K562 (cell line): ENCODE measurements around the gene NEK1. TPM values are rescaled to one million over a fixed set of nuclear protein-coding genes. Genes with fewer than 3 reads are reported as not detected.
A peak's percentile ranks its signal among the peaks of the same experiment; 100 is the strongest.

Experiments
- ARID1B ChIP-seq: fragments of 450-650 bp; IDR thresholded peaks from 2 replicates; pipeline ENCODE4 v1.6.1; 2016; ENCODE audit warnings: antibody characterized with exemption, mild to moderate bottlenecking, inconsistent platforms
- ATF1 ChIP-seq, 2 experiments: fragments of 450-650 bp in 1 of 2; IDR thresholded peaks; 2 replicates each; pipeline ENCODE4 v1.6.1; 2016; ENCODE audit warnings: missing compliant biosample characterization in 1 of 2, missing genetic modification characterization in 1 of 2
- BRF1 ChIP-seq: IDR thresholded peaks from 3 replicates; pipeline ENCODE4 v1.6.1; 2011; ENCODE audit warnings: borderline replicate concordance, mild to moderate bottlenecking; ENCODE audit not compliant: insufficient read length; ENCODE audit errors: extremely low read depth
- CBX3 ChIP-seq, 2 experiments: IDR thresholded peaks; 1 replicate in 1 of 2; 2 replicates in 1 of 2; pipeline ENCODE4 v1.6.1; 2012; ENCODE audit warnings: inconsistent platforms in 2 of 2, low read length in 2 of 2, borderline replicate concordance in 1 of 2, control low read depth in 1 of 2
- CHD4 ChIP-seq: fragments of 200-600 bp; sonication (generic); IDR thresholded peaks from 3 replicates; pipeline ENCODE4 v1.6.1; 2012; ENCODE audit warnings: low read depth, mild to moderate bottlenecking, mixed read lengths, low read length, inconsistent platforms; ENCODE audit not compliant: insufficient read depth, insufficient replicate concordance, poor library complexity, severe bottlenecking
- HDAC1 ChIP-seq, 2 experiments: fragments of 450-650 bp; IDR thresholded peaks; 2 replicates each; pipeline ENCODE4 v1.6.1; 2016 to 2017; ENCODE audit warnings: inconsistent platforms in 1 of 2, mild to moderate bottlenecking in 1 of 2, moderate library complexity in 1 of 2
- NELFE ChIP-seq: IDR thresholded peaks from 2 replicates; pipeline ENCODE4 v1.6.1; 2011; ENCODE audit warnings: mild to moderate bottlenecking; ENCODE audit not compliant: insufficient read depth, insufficient read length
- NR1H2 ChIP-seq: sonication (generic); formaldehyde crosslinking; IDR thresholded peaks from 2 replicates; pipeline ENCODE4 v1.4.0; 2020; ENCODE audit warnings: mild to moderate bottlenecking, missing genetic modification reagents
- NR2C2 ChIP-seq, 2 experiments: fragments of 200-800 bp in 1 of 2; sonication (Bioruptor generic) in 1 of 2; sonication (generic) in 1 of 2; formaldehyde crosslinking in 1 of 2; IDR thresholded peaks; 2 replicates each; pipeline versions ENCODE4 v1.6.1 to v1.8.0; 2016 to 2022; ENCODE audit warnings: mild to moderate bottlenecking in 1 of 2, missing compliant biosample characterization in 1 of 2, missing genetic modification characterization in 1 of 2, missing genetic modification reagents in 1 of 2
- POLR3G ChIP-seq: IDR thresholded peaks from 2 replicates; pipeline ENCODE4 v1.6.1; 2011; ENCODE audit not compliant: insufficient read length, insufficient replicate concordance; ENCODE audit errors: extremely low read depth
- RBM15 ChIP-seq: fragments of 200-400 bp; formaldehyde crosslinking; IDR thresholded peaks from 2 replicates; pipeline ENCODE4 v1.6.1; 2018; ENCODE audit warnings: mild to moderate bottlenecking, low read length, moderate library complexity; ENCODE audit not compliant: insufficient read depth
- SNRNP70 ChIP-seq: fragments of 200-400 bp; formaldehyde crosslinking; optimal IDR thresholded peaks from 2 replicates; pipeline ENCODE3; 2017; ENCODE audit warnings: low read depth, low read length
- XRCC4 ChIP-seq: IDR thresholded peaks from one replicate; pipeline ENCODE4 v1.6.1; 2011; ENCODE audit not compliant: insufficient read depth, insufficient read length; ENCODE audit errors: extremely low read depth
- ZFP30 ChIP-seq: fragments of 250-450 bp; sonication (Bioruptor Pico); IDR thresholded peaks from 2 replicates; pipeline ENCODE4 v1.8.0; 2022; ENCODE audit warnings: moderate library complexity, mild to moderate bottlenecking, inconsistent platforms, borderline replicate concordance
- ZNF212 ChIP-seq: fragments of 450-650 bp; formaldehyde crosslinking; IDR thresholded peaks from 2 replicates; pipeline ENCODE4 v1.4.0; 2020; ENCODE audit warnings: mild to moderate bottlenecking
- ZNF318 ChIP-seq, 2 experiments: fragments of 450-650 bp; IDR thresholded peaks; 2 replicates each; pipeline ENCODE4 v1.6.1; 2016; ENCODE audit warnings: mild to moderate bottlenecking in 2 of 2, borderline replicate concordance in 1 of 2, low read depth in 1 of 2, moderate library complexity in 1 of 2
- ZNF384 ChIP-seq: IDR thresholded peaks from 2 replicates; pipeline ENCODE4 v1.6.1; 2012; ENCODE audit warnings: low read depth, low read length, improper control_type of control experiment
- ZNF445 ChIP-seq: fragments of 250-450 bp; sonication (Bioruptor Pico); IDR thresholded peaks from 2 replicates; pipeline ENCODE4 v1.4.0; 2020; ENCODE audit warnings: low read depth, mild to moderate bottlenecking, moderate library complexity
- polyA plus RNA-seq, 8 experiments: library from polyadenylated mRNA; depleted of rRNA in 4 of 8; stranded (reverse) in 5 of 8; unstranded in 3 of 8; fragments of >200 nt; fragmentation: Nextera tagmentation in 2 of 8; fragmentation: Illumina TruSeq in 1 of 8; extraction: Ambion mirVana in 2 of 8; extraction: Trizol in 1 of 8; gene quantifications; 2 replicates each; pipeline versions ENCODE4 v1.2.1 to v1.2.3, GENCODE V29; 2011 to 2014; ENCODE audit warnings: inconsistent platforms in 1 of 8, missing spikeins in 1 of 8
- total RNA-seq, 7 experiments: library from RNA; depleted of rRNA in 6 of 7; stranded (reverse); fragments of >200 nt in 6 of 7; fragmentation: Illumina TruSeq in 2 of 7; extraction: Trizol in 2 of 7; gene quantifications; 2 replicates each; pipeline versions ENCODE4 v1.2.1 to v1.2.3, GENCODE V29; 2011 to 2021; ENCODE audit warnings: low replicate concordance in 1 of 7

NEK1 gene
- total and polyA plus RNA-seq, 9 of the 15 experiments (the other 6 are each of a cell fraction or from before 2014, with no cell fraction given), result 6.2 to 15.7 (median 10.3) TPM

DNA sequence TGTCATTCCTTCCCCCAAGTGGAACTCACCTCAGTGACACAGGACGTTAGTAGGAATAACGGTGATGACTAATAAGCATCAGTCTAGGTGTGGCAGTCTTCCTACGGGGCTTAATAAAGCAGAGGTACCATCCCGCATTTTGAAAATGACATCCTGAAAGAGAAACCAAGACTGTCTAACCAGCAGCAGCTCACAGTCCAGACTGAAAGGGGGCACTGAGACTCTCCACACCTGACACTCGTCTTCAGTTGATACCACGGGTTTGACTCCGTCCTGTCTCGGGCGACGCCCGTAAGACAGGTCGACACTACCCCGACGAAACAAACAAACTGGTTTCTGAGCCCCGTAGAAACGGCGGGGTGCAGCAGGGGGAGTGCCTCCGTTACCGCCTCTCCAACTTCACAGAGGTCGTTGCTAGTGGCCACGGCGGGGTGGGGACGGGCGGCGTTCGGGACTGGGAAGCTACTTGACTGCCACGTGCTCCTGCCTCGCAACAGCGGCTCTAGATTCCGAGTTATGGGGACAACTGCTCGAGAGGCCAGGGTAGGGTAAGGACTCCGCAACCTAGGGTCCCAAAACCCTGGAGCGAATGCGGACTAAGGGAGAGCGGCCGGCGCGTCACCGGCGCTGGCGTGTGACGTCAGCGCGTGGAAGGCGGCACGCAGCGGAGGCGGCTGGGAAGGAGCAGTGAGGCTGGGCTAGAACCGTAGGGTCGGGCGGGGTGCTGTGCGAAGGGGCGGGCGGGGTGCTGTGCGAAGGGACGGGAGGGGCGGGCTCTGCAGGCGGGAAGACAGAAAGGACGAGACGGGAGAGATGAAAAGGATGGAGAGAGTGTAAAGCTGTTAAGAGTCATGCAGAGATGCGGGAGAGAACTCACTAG lies at the start of gene NEK1 (continued):
- TF ChIP-seq ZNF318 (IDR thresholded peaks at IDR 0.05; ENCODE audit: borderline replicate concordance in 1 of 2, low read depth in 1 of 2) (no peak), CHD4 (no peak), ZNF445 (CRISPR knock-in tag) (no peak), ZNF212 (CRISPR knock-in tag) (no peak), NELFE (no peak), ATF1 (CRISPR knock-in tag; IDR thresholded peaks at IDR 0.05) (peak; percentile 91), ATF1 (tag; IDR thresholded peaks at IDR 0.05) (peak; percentile 98), ZNF384 (no peak), ZFP30 (no peak), ARID1B (peak; percentile 37; the same call in 1 of the 2 replicates), POLR3G (no peak), NR2C2 (CRISPR knock-in tag; IDR thresholded peaks at IDR 0.05) (0 out of 2 replicates have a peak, but pooled peaks have one; percentile 28), NR2C2 (tag; IDR thresholded peaks at IDR 0.05) (peak; percentile 62), XRCC4 (no peak), NR1H2 (no peak), BRF1 (no peak), RBM15 (no peak), CBX3 (IDR thresholded peaks at IDR 0.05; ENCODE audit: borderline replicate concordance in 1 of 2, low read length in 2 of 2) (peak in 1 of 2 experiments; percentile 18; a peak in 1 of 3 replicates), SNRNP70 (no peak), HDAC1 (IDR thresholded peaks at IDR 0.05) (peak in 1 of 2 experiments; percentile 93; a peak in 2 of 4 replicates)
